Endothelial cell of umbilical vein (primary cell): Measurements from ENCODE around the gene BRINP2. TPM values are rescaled to one million over a fixed set of nuclear protein-coding genes. Genes with fewer than 3 reads are reported as not detected.

Experiments used
- BruUV-seq: library from RNA; stranded (reverse); fragments of 400-500 nt; replicated peaks from 2 replicates; lab custom pipeline; 2021; lab: Mats Ljungman, UMichigan
- CTCF ChIA-PET: fragments of 300-600, 350-600 bp; sonication (Branson Sonifier 250); formaldehyde crosslinking; loops from one replicate; lab custom pipeline; 2021; ENCODE audit warnings: antibody characterized with exemption, inconsistent platforms; lab: Charles Lee
- POLR2A ChIA-PET: fragments of 300-600, 350-600 bp; sonication (Branson Sonifier 250); formaldehyde crosslinking; loops from one replicate; lab custom pipeline; 2021; ENCODE audit warnings: antibody characterized with exemption, inconsistent platforms; lab: Charles Lee
- DNase-seq: peaks from one replicate; pipeline ENCODE4 v3.0.0-alpha.2; 2011; ENCODE audit warnings: low read depth, low spot score
- FAIRE-seq: peaks from 2 replicates; lab custom pipeline; 2011; peaks lifted over from hg19 to GRCh38; lab: Jason Lieb, UNC
- H2AFZ ChIP-seq: 2 replicates; pipeline ENCODE4 v1.6.0; 2012; ENCODE audit warnings: low read depth, low read length, control low read depth, inconsistent platforms
- H3K27ac ChIP-seq: 2 replicates; pipeline ENCODE4 v1.5.1; 2011; ENCODE audit warnings: low read depth, mild to moderate bottlenecking, control low read depth, low read length, moderate library complexity; ENCODE audit not compliant: insufficient read depth
- H3K27me3 ChIP-seq, 2 experiments: 2 replicates each; pipeline versions ENCODE4 v1.6.0 to v1.6.1; 2011; ENCODE audit warnings: low read length in 2 of 2, mixed read lengths in 1 of 2; ENCODE audit not compliant: control insufficient read depth in 2 of 2, insufficient read depth in 2 of 2
- H3K36me3 ChIP-seq, 2 experiments: 2 replicates in 1 of 2; 3 replicates in 1 of 2; pipeline ENCODE4 v1.5.1; 2011; ENCODE audit warnings: low read length in 2 of 2, mild to moderate bottlenecking in 1 of 2, moderate library complexity in 1 of 2; ENCODE audit not compliant: control insufficient read depth in 2 of 2, insufficient read depth in 2 of 2; ENCODE audit errors: extremely low read depth in 1 of 2
- H3K4me1 ChIP-seq: 3 replicates; pipeline ENCODE4 v1.5.1; 2011; ENCODE audit warnings: mild to moderate bottlenecking, low read length; ENCODE audit not compliant: control insufficient read depth, insufficient read depth; ENCODE audit errors: extremely low read depth
- H3K4me2 ChIP-seq: 2 replicates; pipeline ENCODE4 v1.6.1; 2011; ENCODE audit warnings: low read length, control low read depth, mixed read lengths; ENCODE audit not compliant: insufficient read depth
- H3K4me3 ChIP-seq, 3 experiments: fragments of 200-600 bp in 1 of 3; sonication (generic), shearing (Covaris generic) in 1 of 3; replicated peaks in 1 of 3; 2 replicates each; pipeline ENCODE4 v1.5.1; 2011 to 2016; ENCODE audit warnings: control low read depth in 3 of 3, low read length in 3 of 3, mild to moderate bottlenecking in 2 of 3, inconsistent platforms in 1 of 3, low read depth in 1 of 3, moderate library complexity in 1 of 3; ENCODE audit not compliant: insufficient read depth in 1 of 3
- H3K79me2 ChIP-seq: 2 replicates; pipeline ENCODE4 v1.6.0; 2012; ENCODE audit warnings: low read length, inconsistent platforms; ENCODE audit not compliant: control insufficient read depth, insufficient read depth
- H3K9ac ChIP-seq: replicated peaks from 2 replicates; pipeline ENCODE3; 2011; ENCODE audit warnings: low read length, control low read depth; ENCODE audit not compliant: insufficient read depth; ENCODE audit errors: extremely low read depth
- H3K9me1 ChIP-seq: replicated peaks from 3 replicates; pipeline ENCODE4 v1.6.0; 2011; ENCODE audit warnings: mild to moderate bottlenecking, low read length; ENCODE audit not compliant: control insufficient read depth, insufficient read depth; ENCODE audit errors: extremely low read depth
- H3K9me3 ChIP-seq: replicated peaks from 2 replicates; pipeline ENCODE4 v1.5.1; 2012; ENCODE audit warnings: low read length, inconsistent platforms; ENCODE audit not compliant: control insufficient read depth, insufficient read depth
- H4K20me1 ChIP-seq: replicated peaks from 2 replicates; pipeline ENCODE3; 2011; ENCODE audit warnings: mild to moderate bottlenecking, low read length; ENCODE audit not compliant: control insufficient read depth, insufficient read depth; ENCODE audit errors: extremely low read depth
- CTCF ChIP-seq, 2 donors: IDR thresholded peaks; 1 replicate in 1 of 2; 2 replicates in 1 of 2; pipeline ENCODE4 v1.5.1; 2011; ENCODE audit warnings: low read length in 2 of 2, mild to moderate bottlenecking in 2 of 2, moderate library complexity in 2 of 2, control low read depth in 1 of 2, inconsistent platforms in 1 of 2, low read depth in 1 of 2; ENCODE audit not compliant: insufficient read depth in 1 of 2; ENCODE audit errors: extremely low read depth in 1 of 2
- EZH2 ChIP-seq: IDR thresholded peaks from 2 replicates; pipeline ENCODE4 v1.6.1; 2012; ENCODE audit warnings: borderline replicate concordance, low read depth, mild to moderate bottlenecking, moderate library complexity, low read length, inconsistent platforms; ENCODE audit not compliant: severe bottlenecking
- FOS ChIP-seq: IDR thresholded peaks from 2 replicates; pipeline ENCODE4 v1.6.1; 2011; ENCODE audit warnings: mild to moderate bottlenecking, low read length, moderate library complexity, borderline replicate concordance; ENCODE audit not compliant: insufficient read depth
- GATA2 ChIP-seq: IDR thresholded peaks from 2 replicates; pipeline ENCODE4 v1.7.0; 2011; ENCODE audit warnings: low read depth, mild to moderate bottlenecking, moderate library complexity, mixed read lengths, low read length; ENCODE audit not compliant: insufficient read length, insufficient read depth
- JUN ChIP-seq: IDR thresholded peaks from 2 replicates; pipeline ENCODE4 v1.6.1; 2011; ENCODE audit warnings: borderline replicate concordance, low read depth; ENCODE audit not compliant: insufficient read length, insufficient read depth
- MAX ChIP-seq: IDR thresholded peaks from 2 replicates; pipeline ENCODE4 v1.6.1; 2011; ENCODE audit not compliant: insufficient read depth, insufficient read length
- MYC ChIP-seq: IDR thresholded peaks from one replicate; pipeline ENCODE4 v1.6.1; 2011; ENCODE audit warnings: mild to moderate bottlenecking, low read depth, low read length
- POLR2A ChIP-seq: IDR thresholded peaks from 2 replicates; pipeline ENCODE4 v1.6.1; 2012; ENCODE audit warnings: low read depth, mild to moderate bottlenecking, control low read depth, low read length
- POLR2AphosphoS5 ChIP-seq: IDR thresholded peaks from 2 replicates; pipeline ENCODE4 v1.6.1; 2012; ENCODE audit warnings: low read depth, mild to moderate bottlenecking, control low read depth, low read length, moderate library complexity; ENCODE audit not compliant: insufficient read depth
- dilution Hi-C: fragments of 300-500 bp; cut with MboI; formaldehyde crosslinking; loops from one replicate; pipeline ENCODE4 v1.15.0; 2019; ENCODE audit warnings: low sequenced_read_pairs; ENCODE audit not compliant: extremely low pct_ligation_motif_present
- intact Hi-C: fragments of 100-400 bp; cut with micrococcal nuclease; formaldehyde crosslinking; loops from one replicate; pipeline ENCODE4 v1.10.0; 2022
- polyA plus RNA-seq, 4 experiments: library from polyadenylated mRNA; depleted of rRNA in 3 of 4; stranded (reverse) in 3 of 4; unstranded in 1 of 4; fragments of >200 nt; gene quantifications; 2 replicates each; pipeline versions ENCODE4 v1.2.1 to v1.2.3, GENCODE V29; 2011 to 2012; ENCODE audit warnings: missing spikeins in 1 of 4
- total RNA-seq: library from RNA; stranded (reverse); gene quantifications from 2 replicates; pipeline ENCODE4 v1.2.3, GENCODE V29; 2021

The BRINP2 gene
- total and polyA plus RNA-seq, 2 donors (not counting 3 experiments of a cell fraction or from before 2014, with no cell fraction given), result not detected

- no peak overlapping the region for H3K4me2 ChIP-seq
- no peaks in the 10 kb centered on the region for H3K27me3 ChIP-seq
- H3K9me3 ChIP-seq, result no peaks in the 10 kb centered on the region
- no peaks in the 10 kb centered on the region for H3K79me2 ChIP-seq
- H3K9me1 ChIP-seq, result no peaks in the 10 kb centered on the region
- no peak overlapping the region for H3K27ac ChIP-seq
- H3K4me1 ChIP-seq, result no peaks in the 10 kb centered on the region
- intact Hi-C loops, result no loop called here
- POLR2A ChIA-PET, result no interaction called here
- no TSS peak for BruUV-seq
- FAIRE-seq (no peak), DNase-seq (no peak)
- CTCF ChIA-PET, result no interaction called here
- no peaks in the 10 kb centered on the region for H4K20me1 ChIP-seq
- no peaks in the 10 kb centered on the region for H3K36me3 ChIP-seq
- no peak overlapping the region for H3K4me3 ChIP-seq
- no peak overlapping the region for H2AFZ ChIP-seq
- dilution Hi-C loops, result no loop called here
- H3K9ac ChIP-seq, result no peak overlapping the region
- TF ChIP-seq POLR2A (no peak), GATA2 (no peak), MAX (no peak), EZH2 (no peak), CTCF (IDR thresholded peaks at IDR 0.05; ENCODE audit: extremely low read depth in 1 of 2, insufficient read depth in 1 of 2, low read depth in 1 of 2, low read length in 2 of 2) (no peak), POLR2AphosphoS5 (no peak), MYC (no peak), FOS (no peak), JUN (no peak)
Measured at GRCh38 chr1:177223359-177223758, 52.6 kb downstream of the BRINP2 start.
